Adrenal gland (tissue), 12 donors: ENCODE measurements around the gene SLC51B. TPM values are rescaled to one million over a fixed set of nuclear protein-coding genes. Genes with fewer than 3 reads are reported as not detected.

Experiments used
- polyA plus RNA-seq, 3 donors: library from polyadenylated mRNA; stranded (reverse); fragments of 200-250 nt in 2 of 3; fragments of 350-450 nt in 1 of 3; fragmentation: Illumina TruSeq in 1 of 3; extraction: RNeasy Lipid Tissue Mini Kit (QIAGEN cat#74804) in 1 of 3; gene quantifications; one replicate each; pipeline ENCODE4 v1.2.3, GENCODE V29; 2013 to 2014
- total RNA-seq, 9 donors: library from RNA; depleted of rRNA in 4 of 9; stranded (reverse); fragments of >200 nt in 4 of 9; fragments of 120-200 nt in 1 of 9; fragmentation: NEBNext Ultra II Directional in 1 of 9; extraction: Animal tissue kit (Norgen Biotek cat#: 25700) in 1 of 9; gene quantifications; one replicate each; pipeline versions ENCODE4 v1.1.0 to v1.2.4, GENCODE V29; 2013 to 2023
- donor health status: healthy with polysubstance abuse.
- donor health status: Bipolar disorder and iron deficiency.
- donor health status: DM: yes; HTN: yes; CAD: no.
- donor health status: DM: no; HTN: no; CAD: no.
- donor health status: DM: no; HTN: no; CAD: no.
- donor health status: DM: yes; HTN: yes; CAD: no.

Gene SLC51B
- total and polyA plus RNA-seq, 12 donors: 0.32 to 3.1 (median 0.69) TPM; not detected in 3

Other genes starting within 250 kb of the SLC51B start
- gene PIF1, start 219.7 kb upstream of the SLC51B start, total RNA-seq: 1 to 10 TPM in 6 of 9 donors, under 1 TPM in 3; 0.26 to 4.0 (median 1.8) TPM
- gene PIF1, start 219.7 kb upstream of the SLC51B start, polyA plus RNA-seq: 1 to 10 TPM in 2 of 3 donors, under 1 TPM in 1; 0.33 to 6.0 (median 3.0) TPM
- gene PLEKHO2, start 203.5 kb upstream of the SLC51B start, total RNA-seq: 10 to 100 TPM; 11.7 to 62.9 (median 49.5) TPM
- 10 to 100 TPM; 20.4 to 49.3 (median 33.7) TPM for gene PLEKHO2, start 203.5 kb upstream of the SLC51B start, polyA plus RNA-seq
- 10 to 100 TPM in 8 of 9 donors, 1 to 10 TPM in 1; 7.0 to 41.7 (median 31.2) TPM for gene ANKDD1A, start 133.5 kb upstream of the SLC51B start, total RNA-seq
- 10 to 100 TPM; 13.0 to 29.7 (median 23.0) TPM for gene ANKDD1A, start 133.5 kb upstream of the SLC51B start, polyA plus RNA-seq
- 100 to 1,000 TPM in 3 of 9 donors, 10 to 100 TPM in 6; 67.7 to 121 (median 93.4) TPM for gene SPG21, start 55.5 kb upstream of the SLC51B start, total RNA-seq
- 10 to 100 TPM; 51.1 to 89.5 (median 58.4) TPM for gene SPG21, start 55.5 kb upstream of the SLC51B start, polyA plus RNA-seq
- 10 to 100 TPM; 14.8 to 42.8 (median 17.8) TPM for gene MTFMT, start 15.7 kb upstream of the SLC51B start, total RNA-seq
- 10 to 100 TPM in 1 of 3 donors, 1 to 10 TPM in 2; 5.2 to 11.2 (median 6.4) TPM for gene MTFMT, start 15.7 kb upstream of the SLC51B start, polyA plus RNA-seq
- 1 to 10 TPM; 1.3 to 9.2 (median 2.7) TPM for gene RASL12, start 22.6 kb downstream of the SLC51B start, total RNA-seq
- gene RASL12, start 22.6 kb downstream of the SLC51B start, polyA plus RNA-seq: 1 to 10 TPM; 1.4 to 7.0 (median 4.3) TPM
- not detected for gene KBTBD13, start 31.4 kb downstream of the SLC51B start, total RNA-seq
- not detected for gene KBTBD13, start 31.4 kb downstream of the SLC51B start, polyA plus RNA-seq
- 1 to 10 TPM in 7 of 9 donors, under 1 TPM in 2; 0.48 to 5.6 (median 2.9) TPM for gene UBAP1L, start 69.8 kb downstream of the SLC51B start, total RNA-seq
- 10 to 100 TPM in 1 of 3 donors, 1 to 10 TPM in 2; 1.1 to 34.9 (median 5.7) TPM for gene UBAP1L, start 69.8 kb downstream of the SLC51B start, polyA plus RNA-seq
- 100 to 1,000 TPM in 1 of 9 donors, 10 to 100 TPM in 8; 12.9 to 121 (median 21.2) TPM for gene PDCD7, start 88.4 kb downstream of the SLC51B start, total RNA-seq
- 10 to 100 TPM in 2 of 3 donors, 1 to 10 TPM in 1; 9.8 to 18.7 (median 17.3) TPM for gene PDCD7, start 88.4 kb downstream of the SLC51B start, polyA plus RNA-seq
- 10 to 100 TPM; 34.3 to 70.7 (median 50.1) TPM for gene CLPX, start 140.0 kb downstream of the SLC51B start, total RNA-seq
- 10 to 100 TPM; 10.4 to 69.1 (median 11.3) TPM for gene CLPX, start 140.0 kb downstream of the SLC51B start, polyA plus RNA-seq
- 1 to 10 TPM in 4 of 9 donors, under 1 TPM in 5; 0.39 to 2.7 (median 0.96) TPM for gene CILP, start 166.1 kb downstream of the SLC51B start, total RNA-seq
- 1 to 10 TPM in 1 of 3 donors, under 1 TPM in 2; 0.68 to 1.4 (median 0.97) TPM for gene CILP, start 166.1 kb downstream of the SLC51B start, polyA plus RNA-seq
- gene PARP16, start 241.5 kb downstream of the SLC51B start, total RNA-seq: 10 to 100 TPM in 8 of 9 donors, 1 to 10 TPM in 1; 9.9 to 18.1 (median 15.0) TPM
- gene PARP16, start 241.5 kb downstream of the SLC51B start, polyA plus RNA-seq: 10 to 100 TPM in 1 of 3 donors, 1 to 10 TPM in 2; 7.8 to 15.3 (median 8.6) TPM